B cell (primary cell): Measurements from ENCODE around the gene NCOA4. TPM values are rescaled to one million over a fixed set of nuclear protein-coding genes. Genes with fewer than 3 reads are reported as not detected.
A peak's percentile ranks its signal among the peaks of the same experiment; 100 is the strongest.

Experiments used
- ATAC-seq: fragments of 200-7000 bp; cut with Tn5 transposase; one replicate; pipeline ENCODE4 v1.10.0; 2021; ENCODE audit warnings: low read depth, mild to moderate bottlenecking, moderate number of reproducible peaks, moderate library complexity
- CTCF ChIA-PET: fragments of 350-600 bp; sonication (Branson Sonifier 250); formaldehyde crosslinking; loops from one replicate; lab custom pipeline; 2021; ENCODE audit warnings: antibody characterized with exemption, inconsistent platforms; lab: Charles Lee
- POLR2A ChIA-PET: fragments of 350-600 bp; sonication (Branson Sonifier 250); formaldehyde crosslinking; loops from one replicate; lab custom pipeline; 2021; ENCODE audit warnings: antibody characterized with exemption; lab: Charles Lee
- DNase-seq: peaks from one replicate; pipeline ENCODE4 v3.0.0; 2013
- H2AFZ ChIP-seq: 2 replicates; pipeline ENCODE4 v1.6.1; 2012; ENCODE audit warnings: mild to moderate bottlenecking, low read depth, low read length; ENCODE audit not compliant: insufficient read depth, poor library complexity, severe bottlenecking
- H3K27ac ChIP-seq, 2 donors: 1 replicate in 1 of 2; 2 replicates in 1 of 2; pipeline ENCODE4 v1.5.1; 2012 to 2013; ENCODE audit warnings: low read length in 2 of 2, mild to moderate bottlenecking in 2 of 2, moderate library complexity in 1 of 2
- H3K27me3 ChIP-seq, 4 experiments: fragments of 200-600 bp in 1 of 4; sonication (generic) in 1 of 4; replicated peaks in 1 of 4; 1 replicate in 2 of 4; 2 replicates in 2 of 4; pipeline versions ENCODE4 v1.6.1 to v1.7.0; 2013 to 2016; ENCODE audit warnings: low read length in 3 of 4, mild to moderate bottlenecking in 2 of 4, mixed read lengths in 1 of 4, moderate library complexity in 1 of 4; ENCODE audit not compliant: insufficient read depth in 4 of 4, control insufficient read depth in 3 of 4; ENCODE audit errors: control extremely low read depth in 1 of 4
- H3K36me3 ChIP-seq, 2 experiments: replicated peaks in 1 of 2; 1 replicate in 1 of 2; 2 replicates in 1 of 2; pipeline versions ENCODE4 v1.6.1 to v1.7.1; 2013; ENCODE audit warnings: low read length in 1 of 2; ENCODE audit not compliant: insufficient read depth in 2 of 2, control insufficient read depth in 1 of 2; ENCODE audit errors: control extremely low read depth in 1 of 2, extremely low read depth in 1 of 2
- H3K4me1 ChIP-seq, 2 donors: fragments of 200-600 bp in 1 of 2; sonication (generic) in 1 of 2; 1 replicate in 1 of 2; 2 replicates in 1 of 2; pipeline versions ENCODE4 v1.5.1 to v1.6.1; 2013 to 2017; ENCODE audit warnings: low read length in 2 of 2; ENCODE audit not compliant: control insufficient read depth in 2 of 2, insufficient read depth in 2 of 2
- H3K4me2 ChIP-seq: replicated peaks from 2 replicates; pipeline ENCODE3; 2012; ENCODE audit warnings: mild to moderate bottlenecking, low read depth, low read length; ENCODE audit not compliant: poor library complexity, severe bottlenecking
- H3K4me3 ChIP-seq, 5 experiments: fragments of 200-600 bp in 1 of 5; sonication (generic) in 1 of 5; 1 replicate in 3 of 5; 2 replicates in 2 of 5; pipeline versions ENCODE4 v1.5.1 to v1.7.0; 2011 to 2016; ENCODE audit warnings: low read length in 4 of 5, mild to moderate bottlenecking in 4 of 5, low read depth in 2 of 5, control low read depth in 1 of 5, moderate library complexity in 1 of 5; ENCODE audit not compliant: insufficient read depth in 1 of 5; ENCODE audit errors: control extremely low read depth in 1 of 5, extremely low read depth in 1 of 5
- H3K79me2 ChIP-seq: fragments of 200-600 bp; sonication (generic); one replicate; pipeline ENCODE4 v1.6.0; 2016; ENCODE audit warnings: low read length; ENCODE audit not compliant: control insufficient read depth, insufficient read depth
- H3K9ac ChIP-seq: fragments of 200-600 bp; sonication (generic); 2 replicates; pipeline ENCODE4 v1.6.1; 2017; ENCODE audit warnings: mild to moderate bottlenecking, low read length, moderate library complexity
- H3K9me3 ChIP-seq, 3 donors: one replicate each; pipeline versions ENCODE4 v1.6.1 to v1.7.1; 2013; ENCODE audit warnings: low read length in 2 of 3; ENCODE audit not compliant: control insufficient read depth in 2 of 3, insufficient read depth in 1 of 3; ENCODE audit errors: control extremely low read depth in 1 of 3
- H4K20me1 ChIP-seq: 2 replicates; pipeline ENCODE4 v1.6.0; 2012; ENCODE audit warnings: mild to moderate bottlenecking, low read length; ENCODE audit not compliant: insufficient read depth, control insufficient read depth, poor library complexity, severe bottlenecking
- H3K27ac Mint-ChIP-seq: one replicate; pipeline ENCODE4 v1.8.0; 2021; ENCODE audit warnings: mixed read lengths
- H3K27me3 Mint-ChIP-seq: one replicate; pipeline ENCODE4 v1.8.0; 2021; ENCODE audit warnings: mixed read lengths
- H3K4me1 Mint-ChIP-seq: one replicate; pipeline ENCODE4 v1.8.0; 2021; ENCODE audit warnings: mixed read lengths
- H3K4me3 Mint-ChIP-seq: one replicate; pipeline ENCODE4 v1.8.0; 2021; ENCODE audit warnings: mixed read lengths
- H3K9me3 Mint-ChIP-seq: one replicate; pipeline ENCODE4 v1.8.0; 2022; ENCODE audit warnings: mixed read lengths; ENCODE audit not compliant: insufficient read depth
- EZH2 ChIP-seq: IDR thresholded peaks from 2 replicates; pipeline ENCODE4 v1.6.1; 2012; ENCODE audit warnings: borderline replicate concordance, low read depth, mild to moderate bottlenecking, moderate library complexity, low read length; ENCODE audit not compliant: insufficient read depth, poor library complexity, severe bottlenecking
- WGBS: methylation state at CpG from one replicate; pipeline ENCODE4 v1.1.5; 2013; ENCODE audit warnings: missing lambda C conversion rate; ENCODE audit not compliant: insufficient coverage; 5-methylcytosine and 5-hydroxymethylcytosine counted together
- intact Hi-C: fragments of 100-400 bp; cut with micrococcal nuclease; formaldehyde crosslinking; loops from one replicate; pipeline ENCODE4 v1.10.0; 2022
- polyA minus RNA-seq: library from RNA; depleted of rRNA, polyadenylated mRNA; stranded (reverse); fragments of >200 nt; gene quantifications from 2 replicates; pipeline ENCODE4 v1.2.3, GENCODE V29; 2012
- polyA plus RNA-seq: library from polyadenylated mRNA; depleted of rRNA; stranded (reverse); fragments of >200 nt; gene quantifications from 2 replicates; pipeline ENCODE4 v1.2.3, GENCODE V29; 2012
- total RNA-seq, 2 donors: library from RNA; stranded (reverse); fragments of 120-200 nt in 1 of 2; gene quantifications; 1 replicate in 1 of 2; 2 replicates in 1 of 2; pipeline versions ENCODE4 v1.2.3 to v1.2.4, GENCODE V29; 2013 to 2022
- TF ChIP-seq, protein P1 (sequence below): fragments of 200-600 bp; IDR thresholded peaks from one replicate; pipeline ENCODE4 v1.8.0; 2022; ENCODE audit warnings: antibody characterized with exemption, mild to moderate bottlenecking

The NCOA4 gene
- total RNA-seq (69.7 and 71.2 TPM in 2 replicates), polyA plus RNA-seq (22.7 and 27.1 TPM in 2 replicates), polyA minus RNA-seq (80.5 and 88.3 TPM in 2 replicates)
- total RNA-seq (2013), result 144 TPM

GRCh38 chr10:46030091-46030937 lies at the start of gene NCOA4:
TSS of gene NCOA4 (minus strand) at chr10:46030623. CDS start at chr10:46016680, 13,943 bp downstream.
- Mint-ChIP-seq H3K27ac (peak within 1 kb of the TSS; percentile 91), H3K27me3 (peaks cover 4% of the 10 kb centered on the region), H3K4me3 (peak within 1 kb of the TSS; percentile 95), H3K9me3 (no peaks in the 10 kb centered on the region), H3K4me1 (peaks cover 44% of the 10 kb centered on the region)
- Histone ChIP-seq H3K4me2 (peak within 1 kb of the TSS; percentile 88), H3K27ac (peak within 1 kb of the TSS; percentile 80 to 97), H2AFZ (peak within 1 kb of the TSS; percentile 81), H3K79me2 (peaks cover 51% of the 10 kb centered on the region), H3K36me3 (peaks cover 0 to 15% of the 10 kb centered on the region in 2 experiments), H3K27me3 (no peaks in the 10 kb centered on the region), H3K4me1 (peaks cover 26 to 38% of the 10 kb centered on the region in 2 donors), H4K20me1 (peaks cover 50% of the 10 kb centered on the region), H3K9ac (peak within 1 kb of the TSS; percentile 96), H3K4me3 (peak within 1 kb of the TSS; percentile 57 to 97 (median 96)), H3K9me3 (no peaks in the 10 kb centered on the region)
- intact Hi-C loops, result loop anchor here (1.0 to 5.0 kb wide), 6 partner anchors 58 to 780 kb away; partner anchors contain the start of gene TIMM23
- ATAC-seq (peak; percentile 98), DNase-seq (peak; percentile 97)
- TF ChIP-seq EZH2, result no peak
- TF ChIP-seq, protein P1, sequence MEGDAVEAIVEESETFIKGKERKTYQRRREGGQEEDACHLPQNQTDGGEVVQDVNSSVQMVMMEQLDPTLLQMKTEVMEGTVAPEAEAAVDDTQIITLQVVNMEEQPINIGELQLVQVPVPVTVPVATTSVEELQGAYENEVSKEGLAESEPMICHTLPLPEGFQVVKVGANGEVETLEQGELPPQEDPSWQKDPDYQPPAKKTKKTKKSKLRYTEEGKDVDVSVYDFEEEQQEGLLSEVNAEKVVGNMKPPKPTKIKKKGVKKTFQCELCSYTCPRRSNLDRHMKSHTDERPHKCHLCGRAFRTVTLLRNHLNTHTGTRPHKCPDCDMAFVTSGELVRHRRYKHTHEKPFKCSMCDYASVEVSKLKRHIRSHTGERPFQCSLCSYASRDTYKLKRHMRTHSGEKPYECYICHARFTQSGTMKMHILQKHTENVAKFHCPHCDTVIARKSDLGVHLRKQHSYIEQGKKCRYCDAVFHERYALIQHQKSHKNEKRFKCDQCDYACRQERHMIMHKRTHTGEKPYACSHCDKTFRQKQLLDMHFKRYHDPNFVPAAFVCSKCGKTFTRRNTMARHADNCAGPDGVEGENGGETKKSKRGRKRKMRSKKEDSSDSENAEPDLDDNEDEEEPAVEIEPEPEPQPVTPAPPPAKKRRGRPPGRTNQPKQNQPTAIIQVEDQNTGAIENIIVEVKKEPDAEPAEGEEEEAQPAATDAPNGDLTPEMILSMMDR, result peak; percentile 78
- ChIA-PET POLR2A (interaction anchor here (0.7 kb wide), 1 partner anchor 17 kb away, joined by 9 read pairs; no protein-coding TSS in a partner anchor), CTCF (interaction anchor here (1.2 to 3.2 kb wide), 5 partner anchors 10 to 795 kb away, joined by 3 to 20 read pairs (median 6); no protein-coding TSS in a partner anchor)
- WGBS, result 2% methylated on average over 53 of the region's 59 CpGs
